H1 (cell line): ENCODE results near the gene ADRA2A.

Source experiments
- BCL11A ChIP-seq, 2 experiments: IDR thresholded peaks; one replicate each; pipeline ENCODE4 v1.6.1; 2011; ENCODE audit warnings: low read depth in 2 of 2, low read length in 2 of 2, mild to moderate bottlenecking in 2 of 2
- CHD2 ChIP-seq: IDR thresholded peaks from 2 replicates; pipeline ENCODE4 v1.6.1; 2012; ENCODE audit warnings: low read length, improper control_type of control experiment
- CTCF ChIP-seq, 3 experiments: IDR thresholded peaks; 1 replicate in 2 of 3; 2 replicates in 1 of 3; pipeline versions ENCODE4 v1.5.1 to v1.6.1; 2011; ENCODE audit warnings: low read length in 3 of 3, mild to moderate bottlenecking in 3 of 3, inconsistent platforms in 2 of 3, low read depth in 1 of 3, moderate library complexity in 1 of 3; ENCODE audit not compliant: insufficient read depth in 1 of 3; ENCODE audit errors: control extremely low read depth in 1 of 3
- EZH2 ChIP-seq: fragments of 200-600 bp; sonication (generic); IDR thresholded peaks from 2 replicates; pipeline ENCODE4 v1.7.1; 2012; ENCODE audit warnings: low read depth, mild to moderate bottlenecking, moderate library complexity, low read length, inconsistent platforms; ENCODE audit not compliant: severe bottlenecking
- GTF2F1 ChIP-seq: IDR thresholded peaks from 2 replicates; pipeline ENCODE4 v1.6.1; 2012; ENCODE audit warnings: low read depth, low read length, improper control_type of control experiment, borderline replicate concordance
- JUND ChIP-seq: IDR thresholded peaks from 2 replicates; pipeline ENCODE4 v1.6.1; 2011; ENCODE audit warnings: mild to moderate bottlenecking, improper control_type of control experiment, low read length
- NANOG ChIP-seq: IDR thresholded peaks from 2 replicates; pipeline ENCODE4 v1.6.1; 2011; ENCODE audit warnings: low read length, low read depth, mild to moderate bottlenecking, inconsistent platforms; ENCODE audit not compliant: insufficient read depth, poor library complexity, severe bottlenecking
- POLR2A ChIP-seq, 2 experiments: IDR thresholded peaks; 1 replicate in 1 of 2; 2 replicates in 1 of 2; pipeline ENCODE4 v1.6.1; 2011; ENCODE audit warnings: low read depth in 2 of 2, low read length in 2 of 2, mild to moderate bottlenecking in 2 of 2; ENCODE audit errors: control extremely low read depth in 1 of 2
- RBBP5 ChIP-seq: IDR thresholded peaks from 2 replicates; pipeline ENCODE4 v1.7.1; 2012; ENCODE audit warnings: low read depth, mild to moderate bottlenecking, inconsistent platforms, low read length, moderate library complexity, borderline replicate concordance
- SIN3A ChIP-seq, 2 experiments: IDR thresholded peaks in 1 of 2; conservative IDR thresholded peaks in 1 of 2; 2 replicates each; pipeline ENCODE4 v1.6.1; 2011 to 2012; ENCODE audit warnings: low read length in 2 of 2, improper control_type of control experiment in 1 of 2, low read depth in 1 of 2, mild to moderate bottlenecking in 1 of 2
- SP1 ChIP-seq: IDR thresholded peaks from 2 replicates; pipeline ENCODE4 v1.6.1; 2011; ENCODE audit warnings: low read depth, low read length
- TAF1 ChIP-seq: IDR thresholded peaks from 2 replicates; pipeline ENCODE4 v1.6.1; 2011; ENCODE audit warnings: mild to moderate bottlenecking, low read depth, low read length
- ZNF274 ChIP-seq: IDR thresholded peaks from 2 replicates; pipeline ENCODE4 v1.7.0; 2012; ENCODE audit warnings: low read length, borderline replicate concordance; ENCODE audit errors: extremely low read depth

GRCh38 chr10:111076682-111077478 lies at the start of gene ADRA2A:
- TF ChIP-seq EZH2 (peak; percentile 10), CTCF (IDR thresholded peaks at IDR 0.05; ENCODE audit: control extremely low read depth in 1 of 3, insufficient read depth in 1 of 3, low read depth in 1 of 3, low read length in 3 of 3) (no peak), ZNF274 (no peak), POLR2A (IDR thresholded peaks at IDR 0.05; ENCODE audit: control extremely low read depth in 1 of 2, low read depth in 2 of 2, low read length in 2 of 2) (peak in 1 of 2 experiments; percentile 61; a peak in 2 of 3 replicates), JUND (no peak), RBBP5 (peak; percentile 42; the same call in 1 of the 2 replicates), TAF1 (peak; percentile 72), SIN3A (conservative IDR thresholded peaks at IDR 0.05 in 1 of 2, IDR thresholded peaks at IDR 0.05 in 1 of 2; ENCODE audit: low read depth in 1 of 2, low read length in 2 of 2) (no peak; a peak in 1 of 4 replicates), CHD2 (no peak), SP1 (no peak), BCL11A (IDR thresholded peaks at IDR 0.05; ENCODE audit: low read depth in 2 of 2, low read length in 2 of 2) (no peak), GTF2F1 (no peak), NANOG (no peak)
